Activated CD8-positive, alpha-beta T cell treated with anti-CD3 and anti-CD28 coated beads for 36 hours (primary cell): Measurements from ENCODE around the gene C20orf202. TPM values are rescaled to one million over a fixed set of nuclear protein-coding genes. Genes with fewer than 3 reads are reported as not detected.

Experiments
- ATAC-seq: fragments of 200-7000 bp; cut with Tn5 transposase; one replicate; pipeline ENCODE4 v1.10.0; 2021; ENCODE audit warnings: mild to moderate bottlenecking, moderate library complexity
- CTCF ChIA-PET: fragments of 350-600 bp; sonication (Branson Sonifier 250); formaldehyde crosslinking; loops from one replicate; lab custom pipeline; 2021; ENCODE audit warnings: antibody characterized with exemption; lab: Charles Lee
- POLR2A ChIA-PET: fragments of 350-600 bp; sonication (Branson Sonifier 250); formaldehyde crosslinking; loops from one replicate; lab custom pipeline; 2021; ENCODE audit warnings: antibody characterized with exemption; lab: Charles Lee
- DNase-seq: peaks from one replicate; pipeline ENCODE4 v3.0.0-alpha.2; 2020
- H3K27ac Mint-ChIP-seq: one replicate; pipeline ENCODE4 v1.8.0; 2021; ENCODE audit warnings: mild to moderate bottlenecking, mixed read lengths
- H3K27me3 Mint-ChIP-seq: one replicate; pipeline ENCODE4 v1.8.0; 2021; ENCODE audit warnings: mixed read lengths
- H3K36me3 Mint-ChIP-seq: one replicate; pipeline ENCODE4 v1.8.0; 2021; ENCODE audit warnings: low read depth, mixed read lengths
- H3K4me1 Mint-ChIP-seq: one replicate; pipeline ENCODE4 v1.8.0; 2021; ENCODE audit warnings: low read depth, mixed read lengths
- H3K4me3 Mint-ChIP-seq: one replicate; pipeline ENCODE4 v1.8.0; 2021; ENCODE audit warnings: mild to moderate bottlenecking, moderate library complexity, mixed read lengths
- H3K9me3 Mint-ChIP-seq: one replicate; pipeline ENCODE4 v1.8.0; 2021; ENCODE audit warnings: mixed read lengths
- CTCF ChIP-seq: fragments of 200-600 bp; IDR thresholded peaks from one replicate; pipeline ENCODE4 v1.8.0; 2022; ENCODE audit warnings: antibody characterized with exemption, mild to moderate bottlenecking
- intact Hi-C: fragments of 100-400 bp; cut with micrococcal nuclease; formaldehyde crosslinking; loops from one replicate; pipeline ENCODE4 v1.10.0; 2022
- total RNA-seq, 2 experiments: library from RNA; stranded (reverse); gene quantifications; one replicate each; pipeline ENCODE4 v1.2.3, GENCODE V29; 2021

C20orf202 gene
- total RNA-seq, 2 experiments from 2014 or later = not detected

GRCh38 chr20:1174787-1175186 is 28.5 kb upstream of the C20orf202 start:
- ATAC-seq = no peak
- intact Hi-C loops = no loop called here
- CTCF ChIA-PET = no interaction called here
- POLR2A ChIA-PET = no interaction called here
- Mint-ChIP-seq H3K4me3 (no peak overlapping the region), H3K36me3 (peaks cover 15% of the 10 kb centered on the region), H3K4me1 (no peaks in the 10 kb centered on the region), H3K27me3 (no peaks in the 10 kb centered on the region), H3K9me3 (no peaks in the 10 kb centered on the region), H3K27ac (no peak overlapping the region)
- no peak for DNase-seq
- no peak for TF ChIP-seq CTCF

GRCh38 chr20:1177680-1178079 is 25.6 kb upstream of the C20orf202 start:
- no peak overlapping the region for H3K27ac Mint-ChIP-seq
- peaks cover 7% of the 10 kb centered on the region for H3K36me3 Mint-ChIP-seq
- POLR2A ChIA-PET = no interaction called here
- no peaks in the 10 kb centered on the region for H3K9me3 Mint-ChIP-seq
- ATAC-seq = no peak
- no peaks in the 10 kb centered on the region for H3K4me1 Mint-ChIP-seq
- no peak for DNase-seq
- TF ChIP-seq CTCF = no peak
- no peaks in the 10 kb centered on the region for H3K27me3 Mint-ChIP-seq
- H3K4me3 Mint-ChIP-seq = no peak overlapping the region
- CTCF ChIA-PET = interaction anchor here (1.5 kb wide), 1 partner anchor 36 kb away, joined by 4 read pairs; no protein-coding TSS in a partner anchor
- intact Hi-C loops = no loop called here

- H3K4me1 Mint-ChIP-seq = no peaks in the 10 kb centered on the region
- no peaks in the 10 kb centered on the region for H3K9me3 Mint-ChIP-seq
- ChIA-PET POLR2A (no interaction called here), CTCF (interaction anchor here (1.5 kb wide), 1 partner anchor 35 kb away, joined by 4 read pairs; no protein-coding TSS in a partner anchor)
- H3K27me3 Mint-ChIP-seq = peaks cover 3% of the 10 kb centered on the region
- TF ChIP-seq CTCF = no peak
- ATAC-seq (no peak), DNase-seq (no peak)
- intact Hi-C loops = no loop called here
- no peak overlapping the region for H3K27ac Mint-ChIP-seq
- H3K4me3 Mint-ChIP-seq = no peak overlapping the region
- H3K36me3 Mint-ChIP-seq = peaks cover 7% of the 10 kb centered on the region
Observed at GRCh38 chr20:1178103-1178502, 25.2 kb upstream of the C20orf202 start.

- ATAC-seq (no peak), DNase-seq (no peak)
- intact Hi-C loops = no loop called here
- POLR2A ChIA-PET = no interaction called here
- peaks cover 8% of the 10 kb centered on the region for H3K27me3 Mint-ChIP-seq
- no peaks in the 10 kb centered on the region for H3K9me3 Mint-ChIP-seq
- H3K4me3 Mint-ChIP-seq = no peak overlapping the region
- CTCF ChIA-PET = interaction anchor here (1.5 kb wide), 1 partner anchor 35 kb away, joined by 4 read pairs; no protein-coding TSS in a partner anchor
- no peak overlapping the region for H3K27ac Mint-ChIP-seq
- peaks cover 7% of the 10 kb centered on the region for H3K36me3 Mint-ChIP-seq
- no peaks in the 10 kb centered on the region for H3K4me1 Mint-ChIP-seq
- TF ChIP-seq CTCF = no peak
Observed at GRCh38 chr20:1178623-1179022, 24.6 kb upstream of the C20orf202 start.

- H3K4me1 Mint-ChIP-seq = peaks cover 2% of the 10 kb centered on the region
- H3K27me3 Mint-ChIP-seq = peaks cover 21% of the 10 kb centered on the region
- TF ChIP-seq CTCF = no peak
- peaks cover 7% of the 10 kb centered on the region for H3K36me3 Mint-ChIP-seq
- H3K9me3 Mint-ChIP-seq = no peaks in the 10 kb centered on the region
- no peak overlapping the region for H3K27ac Mint-ChIP-seq
- POLR2A ChIA-PET = interaction anchor here (0.6 kb wide), 1 partner anchor 698 kb away, joined by 3 read pairs; no protein-coding TSS in a partner anchor
- intact Hi-C loops = no loop called here
- CTCF ChIA-PET = interaction anchor here (0.8 kb wide), 1 partner anchor 38 kb away, joined by 3 read pairs; no protein-coding TSS in a partner anchor
- DNase-seq (no peak), ATAC-seq (no peak)
- H3K4me3 Mint-ChIP-seq = no peak overlapping the region
Observed at GRCh38 chr20:1180949-1181348, 22.3 kb upstream of the C20orf202 start.
